PC-3 (cell line): ENCODE measurements around the gene PPP1R3D. TPM values are rescaled to one million over a fixed set of nuclear protein-coding genes. Genes with fewer than 3 reads are reported as not detected.
"Not testable (repeated sequence)": the region's sequence is repeated elsewhere in the genome, so short reads cannot be mapped to it uniquely, and the experiment has no call there.

ENCODE experiments used
- ATAC-seq: fragments of 200-7000 bp; cut with Tn5 transposase; 2 replicates; pipeline ENCODE4 v1.9.1; 2020; ENCODE audit warnings: mild to moderate bottlenecking, moderate library complexity
- BruUV-seq: library from RNA; stranded (reverse); fragments of 400-500 nt; replicated peaks from 2 replicates; lab custom pipeline; 2021; lab: Mats Ljungman, UMichigan
- CTCF ChIA-PET: fragments of 300-600 bp; sonication (Branson Sonifier 250); formaldehyde crosslinking; loops from one replicate; lab custom pipeline; 2022; ENCODE audit warnings: antibody characterized with exemption; lab: Charles Lee
- POLR2A ChIA-PET: fragments of 300-600 bp; sonication (Branson Sonifier 250); formaldehyde crosslinking; loops from one replicate; lab custom pipeline; 2022; ENCODE audit warnings: antibody characterized with exemption; ENCODE audit not compliant: unreplicated experiment; lab: Charles Lee
- DNase-seq: peaks from one replicate; pipeline ENCODE4 v3.0.0-alpha.2; 2015
- H2AFZ ChIP-seq: fragments of 300-600 bp; sonication (generic); 2 replicates; pipeline ENCODE4 v1.6.0; 2016; ENCODE audit warnings: antibody characterized with exemption, low read length
- H3F3A ChIP-seq: fragments of 300-600 bp; sonication (generic); one replicate; pipeline ENCODE4 v1.6.0; 2017; ENCODE audit warnings: antibody characterized with exemption, low read length, control low read depth, mild to moderate bottlenecking; ENCODE audit not compliant: unreplicated experiment
- H3K27ac ChIP-seq: fragments of 300-600 bp; sonication (generic); 2 replicates; pipeline ENCODE4 v1.5.1; 2016; ENCODE audit warnings: mild to moderate bottlenecking, low read length
- H3K27me3 ChIP-seq: fragments of 300-600 bp; sonication (generic); 2 replicates; pipeline ENCODE4 v1.6.1; 2016; ENCODE audit warnings: low read length, mixed read lengths
- H3K36me3 ChIP-seq: fragments of 300-600 bp; sonication (generic); 2 replicates; pipeline ENCODE4 v1.6.1; 2016; ENCODE audit warnings: low read depth, mixed run types, low read length, mixed read lengths
- H3K4me1 ChIP-seq: fragments of 300-600 bp; sonication (generic); 2 replicates; pipeline ENCODE4 v1.5.1; 2016; ENCODE audit warnings: low read length; ENCODE audit not compliant: insufficient read depth
- H3K4me2 ChIP-seq: fragments of 300-600 bp; sonication (generic); 2 replicates; pipeline ENCODE4 v1.6.0; 2016; ENCODE audit warnings: low read length
- H3K4me3 ChIP-seq: fragments of 300-600 bp; sonication (generic); 2 replicates; pipeline ENCODE4 v1.5.1; 2016; ENCODE audit warnings: mild to moderate bottlenecking, low read length, mixed read lengths
- H3K79me2 ChIP-seq: fragments of 300-600 bp; sonication (generic); 2 replicates; pipeline ENCODE4 v1.6.1; 2017; ENCODE audit warnings: low read length, mixed read lengths
- H3K9ac ChIP-seq: fragments of 300-600 bp; sonication (generic); 2 replicates; pipeline ENCODE4 v1.6.0; 2016; ENCODE audit warnings: mild to moderate bottlenecking, low read length
- H3K9me2 ChIP-seq: fragments of 300-600 bp; sonication (generic); replicated peaks from 2 replicates; pipeline ENCODE4 v1.6.1; 2016; ENCODE audit warnings: mixed run types, low read length, mixed read lengths
- H3K9me3 ChIP-seq: fragments of 300-600 bp; sonication (generic); 2 replicates; pipeline ENCODE4 v1.6.1; 2016; ENCODE audit warnings: low read length, mixed read lengths
- H4K20me1 ChIP-seq: fragments of 300-600 bp; sonication (generic); 2 replicates; pipeline ENCODE4 v1.6.1; 2016; ENCODE audit warnings: low read length, mixed read lengths
- EZH2 ChIP-seq: fragments of 300-600 bp; sonication (generic); IDR thresholded peaks from one replicate; pipeline ENCODE4 v1.6.1; 2017; ENCODE audit warnings: antibody characterized with exemption, mild to moderate bottlenecking, low read length; ENCODE audit not compliant: unreplicated experiment
- EZH2phosphoT487 ChIP-seq: fragments of 300-600 bp; sonication (generic); IDR thresholded peaks from 2 replicates; pipeline ENCODE4 v1.6.1; 2018; ENCODE audit warnings: mild to moderate bottlenecking, antibody characterized with exemption, low read length, borderline replicate concordance
- intact Hi-C: fragments of 100-400 bp; cut with micrococcal nuclease; formaldehyde crosslinking; loops from 2 replicates; pipeline ENCODE4 v1.9.0; 2023
- total RNA-seq: library from RNA; depleted of rRNA; stranded (reverse); fragments of >200 nt; gene quantifications from 2 replicates; pipeline ENCODE4 v1.2.3, GENCODE V29; 2014
- TF ChIP-seq, protein P1 (sequence below): fragments of 300-600 bp; sonication (generic); conservative IDR thresholded peaks from 2 replicates; pipeline ENCODE4 v1.5.1; 2017; ENCODE audit warnings: antibody characterized with exemption, low read depth, mild to moderate bottlenecking, low read length

The PPP1R3D gene
- total RNA-seq, 1 experiment from 2014 or later = 6.3 TPM

DNA sequence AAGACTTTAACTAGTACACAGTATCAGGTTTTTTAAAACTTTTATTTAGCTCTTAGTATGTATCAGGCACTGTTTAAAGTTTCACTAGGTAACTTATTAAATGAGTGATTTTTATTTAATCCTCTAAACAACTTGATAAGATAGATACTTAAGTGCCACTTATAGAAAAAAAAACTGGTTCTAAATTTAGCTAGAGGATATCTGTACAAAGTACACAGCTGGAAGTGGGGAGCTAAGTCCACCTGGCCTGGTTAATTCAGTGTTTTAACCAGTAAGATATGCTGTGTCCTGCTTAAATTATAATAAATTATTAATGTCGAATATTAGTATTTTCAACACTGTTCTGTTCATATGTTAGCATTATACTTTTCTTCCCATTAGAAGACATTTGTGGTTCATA is 44.2 kb downstream of the PPP1R3D start:
- Histone ChIP-seq H3K27ac (no peak overlapping the region), H3K4me2 (no peak overlapping the region), H3F3A (no peaks in the 10 kb centered on the region), H3K27me3 (no peaks in the 10 kb centered on the region), H3K79me2 (no peaks in the 10 kb centered on the region), H3K36me3 (no peaks in the 10 kb centered on the region), H3K9ac (no peak overlapping the region), H2AFZ (no peak overlapping the region), H3K4me3 (no peak overlapping the region), H3K4me1 (no peaks in the 10 kb centered on the region), H3K9me2 (no peaks in the 10 kb centered on the region), H4K20me1 (no peaks in the 10 kb centered on the region), H3K9me3 (no peaks in the 10 kb centered on the region)
- DNase-seq = no peak
- intact Hi-C loops = no loop called here
- no peak for TF ChIP-seq EZH2phosphoT487
- TF ChIP-seq, protein P1, sequence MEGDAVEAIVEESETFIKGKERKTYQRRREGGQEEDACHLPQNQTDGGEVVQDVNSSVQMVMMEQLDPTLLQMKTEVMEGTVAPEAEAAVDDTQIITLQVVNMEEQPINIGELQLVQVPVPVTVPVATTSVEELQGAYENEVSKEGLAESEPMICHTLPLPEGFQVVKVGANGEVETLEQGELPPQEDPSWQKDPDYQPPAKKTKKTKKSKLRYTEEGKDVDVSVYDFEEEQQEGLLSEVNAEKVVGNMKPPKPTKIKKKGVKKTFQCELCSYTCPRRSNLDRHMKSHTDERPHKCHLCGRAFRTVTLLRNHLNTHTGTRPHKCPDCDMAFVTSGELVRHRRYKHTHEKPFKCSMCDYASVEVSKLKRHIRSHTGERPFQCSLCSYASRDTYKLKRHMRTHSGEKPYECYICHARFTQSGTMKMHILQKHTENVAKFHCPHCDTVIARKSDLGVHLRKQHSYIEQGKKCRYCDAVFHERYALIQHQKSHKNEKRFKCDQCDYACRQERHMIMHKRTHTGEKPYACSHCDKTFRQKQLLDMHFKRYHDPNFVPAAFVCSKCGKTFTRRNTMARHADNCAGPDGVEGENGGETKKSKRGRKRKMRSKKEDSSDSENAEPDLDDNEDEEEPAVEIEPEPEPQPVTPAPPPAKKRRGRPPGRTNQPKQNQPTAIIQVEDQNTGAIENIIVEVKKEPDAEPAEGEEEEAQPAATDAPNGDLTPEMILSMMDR = no peak
- TF ChIP-seq EZH2 = no peak
- no TSS peak for BruUV-seq
- no peak for ATAC-seq
- ChIA-PET POLR2A (no interaction called here), CTCF (no interaction called here)

DNA sequence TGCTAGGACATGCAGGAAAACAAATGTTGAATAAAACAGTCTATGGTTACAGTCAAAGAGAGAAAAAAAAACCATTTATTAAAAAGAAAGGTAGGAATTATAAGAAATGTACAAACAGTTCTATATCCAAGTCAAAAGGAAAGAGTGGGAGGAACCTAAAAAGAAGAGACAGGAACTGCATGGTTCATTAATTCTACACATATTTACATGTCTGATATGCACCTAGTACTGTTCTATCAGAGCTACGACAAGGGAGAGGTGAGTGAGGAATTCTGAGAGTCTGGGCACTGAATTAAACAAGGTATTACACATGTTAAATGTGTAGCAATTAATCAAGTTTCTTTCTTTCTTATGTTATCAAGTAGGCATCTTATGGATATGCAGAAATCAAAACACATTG is 48.5 kb downstream of the PPP1R3D start:
- CTCF ChIA-PET = no interaction called here
- Histone ChIP-seq H3K4me1 (no peaks in the 10 kb centered on the region), H3K9me2 (no peaks in the 10 kb centered on the region), H3K4me2 (no peak overlapping the region), H3K9ac (no peak overlapping the region), H3K27me3 (no peaks in the 10 kb centered on the region), H3K79me2 (no peaks in the 10 kb centered on the region), H2AFZ (no peak overlapping the region), H3K36me3 (no peaks in the 10 kb centered on the region), H3K9me3 (no peaks in the 10 kb centered on the region), H4K20me1 (no peaks in the 10 kb centered on the region), H3K4me3 (no peak overlapping the region), H3K27ac (no peak overlapping the region), H3F3A (no peaks in the 10 kb centered on the region)
- POLR2A ChIA-PET = no interaction called here
- intact Hi-C loops = no loop called here
- no TSS peak for BruUV-seq
- TF ChIP-seq EZH2phosphoT487 (no peak), EZH2 (no peak)
- TF ChIP-seq, protein P1 = no peak
- ATAC-seq (no peak), DNase-seq (no peak)

DNA sequence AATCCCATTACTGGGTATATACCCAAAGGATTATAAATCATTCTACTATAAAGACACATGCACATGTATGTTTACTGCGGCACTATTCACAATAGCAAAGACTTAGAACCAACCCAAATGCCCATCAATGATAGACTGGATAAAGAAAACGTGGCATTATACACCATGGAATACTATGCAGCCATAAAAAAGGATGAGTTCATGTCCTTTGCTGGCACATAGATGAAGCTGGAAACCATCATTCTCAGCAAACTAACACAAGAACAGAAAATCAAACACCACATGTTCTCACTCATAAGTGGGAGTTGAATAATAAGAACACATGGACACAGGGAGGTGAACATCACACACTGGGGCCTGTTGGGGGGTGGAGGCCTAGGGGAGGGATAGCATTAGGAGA is 50.1 kb downstream of the PPP1R3D start:
- BruUV-seq = not testable (repeated sequence)

More for the DNA sequence above, 50.1 kb downstream of the PPP1R3D start:
- H3K36me3 ChIP-seq, intact Hi-C loops, H3K9me3 ChIP-seq, CTCF ChIA-PET, H3K27ac ChIP-seq, POLR2A ChIA-PET, ATAC-seq, DNase-seq, H3K4me1 ChIP-seq, H3K27me3 ChIP-seq, H3K79me2 ChIP-seq, H4K20me1 ChIP-seq, H3K4me2 ChIP-seq, H3K9me2 ChIP-seq, H3K9ac ChIP-seq, H3F3A ChIP-seq, H3K4me3 ChIP-seq, H2AFZ ChIP-seq: not testable (repeated sequence)
